HG03565 (cell line): ENCODE measurements around the gene KRTAP5-11.
"Not testable (repeated sequence)": the region's sequence is repeated elsewhere in the genome, so short reads cannot be mapped to it uniquely, and the experiment has no call there.

Experiments used
- ATAC-seq: cut with Tn5 transposase; IDR thresholded peaks from one replicate; pipeline ENCODE4 v1.9.1; 2021; ENCODE audit warnings: mild to moderate bottlenecking, moderate library complexity; ENCODE audit not compliant: unreplicated experiment

The KRTAP5-11 gene

DNA sequence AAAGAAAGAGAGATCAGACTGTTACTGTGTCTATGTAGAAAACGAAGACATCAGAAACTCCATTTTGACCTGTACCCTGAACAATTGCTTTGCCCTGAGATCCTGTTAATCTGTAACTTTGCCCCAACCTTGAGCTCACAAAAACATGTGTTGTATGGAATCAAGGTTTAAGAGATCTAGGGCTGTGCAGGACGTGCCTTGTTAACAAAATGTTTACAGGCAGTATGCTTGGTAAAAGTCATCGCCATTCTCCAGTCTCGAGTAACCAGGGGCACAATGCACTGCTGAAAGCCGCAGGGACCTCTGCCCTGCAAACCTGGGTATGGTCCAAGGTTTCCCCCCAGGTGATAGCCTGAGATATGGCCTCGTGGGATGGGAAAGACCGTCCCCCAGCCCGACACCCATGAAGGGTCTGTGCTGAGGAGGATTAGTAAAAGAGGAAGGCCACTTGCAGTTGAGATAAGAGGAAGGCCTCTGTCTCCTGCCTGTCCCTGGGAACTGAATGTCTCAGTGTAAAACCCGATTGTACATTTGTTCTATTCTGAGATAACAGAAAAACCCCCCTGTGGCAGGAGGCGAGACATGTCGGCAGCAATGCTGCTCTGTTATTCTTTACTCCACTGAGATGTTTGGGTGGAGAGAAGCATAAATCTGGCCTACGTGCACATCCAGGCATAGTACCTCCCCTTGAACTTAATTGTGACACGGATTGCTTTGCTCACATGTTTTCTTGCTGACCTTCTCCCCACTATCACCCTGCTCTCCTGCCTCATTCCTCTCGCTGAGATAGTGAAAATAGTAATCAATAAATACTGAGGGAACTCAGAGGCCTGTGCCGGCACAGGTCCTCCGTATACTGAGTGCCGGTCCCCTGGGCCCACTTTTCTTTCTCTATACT, 47.7 kb downstream of the KRTAP5-11 start:
- ATAC-seq = not testable (repeated sequence)

- no peak for ATAC-seq
Measured at GRCh38 chr11:71532036-71532610, 50.6 kb downstream of the KRTAP5-11 start.
